K562 (cell line): ENCODE measurements around the gene MED20. TPM values are rescaled to one million over a fixed set of nuclear protein-coding genes. Genes with fewer than 3 reads are reported as not detected.

ENCODE experiments used
- ARHGAP35 ChIP-seq: fragments of 450-650 bp; IDR thresholded peaks from 2 replicates; pipeline ENCODE4 v1.6.1; 2018; ENCODE audit not compliant: partially characterized antibody
- ARID1B ChIP-seq: fragments of 450-650 bp; IDR thresholded peaks from 2 replicates; pipeline ENCODE4 v1.6.1; 2016; ENCODE audit warnings: antibody characterized with exemption, mild to moderate bottlenecking, inconsistent platforms
- ATF1 ChIP-seq, 2 experiments: fragments of 450-650 bp in 1 of 2; IDR thresholded peaks; 2 replicates each; pipeline ENCODE4 v1.6.1; 2016; ENCODE audit warnings: missing compliant biosample characterization in 1 of 2, missing genetic modification characterization in 1 of 2
- HIVEP1 ChIP-seq: fragments of 250-450 bp; sonication (Bioruptor Pico); IDR thresholded peaks from 2 replicates; pipeline ENCODE4 v1.4.0; 2020; ENCODE audit warnings: mild to moderate bottlenecking
- MECOM ChIP-seq: fragments of 250-450 bp; sonication (Bioruptor Pico); IDR thresholded peaks from 2 replicates; pipeline ENCODE4 v1.8.0; 2022; ENCODE audit warnings: inconsistent platforms
- RAD21 ChIP-seq, 2 experiments: fragments of 250-450 bp in 1 of 2; fragments of 450-650 bp in 1 of 2; sonication (Bioruptor Pico) in 1 of 2; formaldehyde crosslinking in 1 of 2; IDR thresholded peaks in 1 of 2; conservative IDR thresholded peaks in 1 of 2; 2 replicates each; pipeline versions ENCODE4 v1.4.0 to v1.8.0; 2020 to 2022; ENCODE audit warnings: mild to moderate bottlenecking in 2 of 2, moderate library complexity in 1 of 2
- RCOR1 ChIP-seq, 2 experiments: IDR thresholded peaks; 2 replicates each; pipeline ENCODE4 v1.6.1; 2012; ENCODE audit warnings: low read depth in 2 of 2, low read length in 2 of 2, borderline replicate concordance in 1 of 2, improper control_type of control experiment in 1 of 2
- RFX1 ChIP-seq: fragments of 450-650 bp; IDR thresholded peaks from 2 replicates; pipeline ENCODE4 v1.6.1; 2016; ENCODE audit warnings: mild to moderate bottlenecking, moderate library complexity
- TCFL5 ChIP-seq: fragments of 250-450 bp; sonication (Bioruptor Pico); conservative IDR thresholded peaks from 2 replicates; pipeline ENCODE4 v1.6.1; 2021; ENCODE audit warnings: mild to moderate bottlenecking, moderate library complexity, matching md5 sums
- ZBED1 ChIP-seq: IDR thresholded peaks from 2 replicates; pipeline ENCODE4 v1.6.1; 2014
- ZBTB17 ChIP-seq: fragments of 450-650 bp; formaldehyde crosslinking; IDR thresholded peaks from 2 replicates; pipeline ENCODE4 v1.4.0; 2020; ENCODE audit warnings: mild to moderate bottlenecking
- ZFX ChIP-seq: sonication (generic); formaldehyde crosslinking; IDR thresholded peaks from 2 replicates; pipeline ENCODE4 v1.8.0; 2022; ENCODE audit warnings: mild to moderate bottlenecking, missing genetic modification reagents, moderate library complexity
- polyA plus RNA-seq, 8 experiments: library from polyadenylated mRNA; depleted of rRNA in 4 of 8; stranded (reverse) in 5 of 8; unstranded in 3 of 8; fragments of >200 nt; fragmentation: Nextera tagmentation in 2 of 8; fragmentation: Illumina TruSeq in 1 of 8; extraction: Ambion mirVana in 2 of 8; extraction: Trizol in 1 of 8; gene quantifications; 2 replicates each; pipeline versions ENCODE4 v1.2.1 to v1.2.3, GENCODE V29; 2011 to 2014; ENCODE audit warnings: inconsistent platforms in 1 of 8, missing spikeins in 1 of 8
- total RNA-seq, 7 experiments: library from RNA; depleted of rRNA in 6 of 7; stranded (reverse); fragments of >200 nt in 6 of 7; fragmentation: Illumina TruSeq in 2 of 7; extraction: Trizol in 2 of 7; gene quantifications; 2 replicates each; pipeline versions ENCODE4 v1.2.1 to v1.2.3, GENCODE V29; 2011 to 2021; ENCODE audit warnings: low replicate concordance in 1 of 7
- TF ChIP-seq, protein P1 (sequence below): fragments of 250-450 bp; sonication (Bioruptor Pico); IDR thresholded peaks from 2 replicates; pipeline ENCODE4 v1.6.1; 2021; ENCODE audit warnings: mild to moderate bottlenecking
- TF ChIP-seq, protein P2 (sequence below): fragments of 450-650 bp; IDR thresholded peaks from 2 replicates; pipeline ENCODE4 v1.6.1; 2016; ENCODE audit warnings: low read depth, mild to moderate bottlenecking, moderate library complexity
- TF ChIP-seq, protein P3 (sequence below): fragments of 250-450 bp; sonication (Bioruptor Pico); IDR thresholded peaks from 2 replicates; pipeline ENCODE4 v1.8.0; 2021; ENCODE audit warnings: mild to moderate bottlenecking, moderate library complexity
- TF ChIP-seq, protein P4 (sequence below), 2 experiments: IDR thresholded peaks in 1 of 2; conservative IDR thresholded peaks in 1 of 2; 2 replicates each; pipeline ENCODE4 v1.6.1; 2016; ENCODE audit warnings: low read depth in 2 of 2, mild to moderate bottlenecking in 1 of 2, missing compliant biosample characterization in 1 of 2, missing genetic modification characterization in 1 of 2, moderate library complexity in 1 of 2
- TF ChIP-seq, protein P5 (sequence below): fragments of 450-650 bp; IDR thresholded peaks from 2 replicates; pipeline ENCODE4 v1.6.1; 2018; ENCODE audit warnings: mild to moderate bottlenecking, low read depth; ENCODE audit not compliant: partially characterized antibody
- TF ChIP-seq, protein P6 (sequence below): fragments of 250-450 bp; sonication (Bioruptor Pico); IDR thresholded peaks from 2 replicates; pipeline ENCODE4 v1.4.0; 2020

The MED20 gene
- total and polyA plus RNA-seq, 9 of the 15 experiments (the other 6 are each of a cell fraction or from before 2014, with no cell fraction given): 27.3 to 80.9 (median 46.0) TPM

DNA sequence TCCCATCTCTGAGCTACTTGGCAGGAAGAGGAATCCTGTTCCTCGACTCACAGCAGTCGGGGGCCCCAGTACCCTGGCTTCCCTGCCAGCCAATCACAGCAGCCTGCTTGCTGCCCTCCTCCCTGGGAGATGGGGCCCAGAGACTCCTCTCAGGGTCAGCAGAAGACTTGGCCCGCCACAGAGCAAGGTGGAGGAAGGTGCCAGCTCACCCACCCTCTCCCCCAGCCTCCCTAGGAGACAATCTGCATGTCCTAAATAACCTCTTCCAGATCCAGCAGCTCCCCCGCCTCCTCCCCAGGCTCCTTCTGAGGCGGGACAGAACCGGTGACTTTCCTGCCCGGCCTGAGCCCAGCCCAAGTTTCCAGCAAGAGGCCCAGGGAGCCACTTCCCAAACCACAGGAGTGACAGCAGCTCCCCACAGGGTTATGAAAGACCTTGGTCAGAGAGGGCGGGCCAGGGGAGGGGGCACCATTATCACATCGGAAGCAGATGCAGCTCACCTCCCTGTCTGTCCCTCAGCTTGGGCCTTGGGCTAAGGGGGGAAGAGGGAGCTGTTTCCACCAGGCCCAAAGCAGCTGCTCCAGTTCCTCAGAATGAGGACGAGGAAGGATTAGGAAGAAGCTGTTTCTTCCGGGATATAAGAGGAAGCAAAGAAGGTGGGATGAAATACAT is 18.4 kb upstream of the MED20 start (continued):
- TF ChIP-seq, protein P1, sequence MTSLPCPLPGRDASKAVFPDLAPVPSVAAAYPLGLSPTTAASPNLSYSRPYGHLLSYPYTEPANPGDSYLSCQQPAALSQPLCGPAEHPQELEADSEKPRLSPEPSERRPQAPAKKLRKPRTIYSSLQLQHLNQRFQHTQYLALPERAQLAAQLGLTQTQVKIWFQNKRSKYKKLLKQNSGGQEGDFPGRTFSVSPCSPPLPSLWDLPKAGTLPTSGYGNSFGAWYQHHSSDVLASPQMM (CRISPR knock-in tag): no peak
- TF ChIP-seq ARHGAP35: no peak
- no peak for TF ChIP-seq TCFL5 (CRISPR knock-in tag)
- TF ChIP-seq ATF1 (CRISPR knock-in tag; IDR thresholded peaks at IDR 0.05): no peak
- TF ChIP-seq ATF1 (tag; IDR thresholded peaks at IDR 0.05): no peak
- TF ChIP-seq, protein P2, sequence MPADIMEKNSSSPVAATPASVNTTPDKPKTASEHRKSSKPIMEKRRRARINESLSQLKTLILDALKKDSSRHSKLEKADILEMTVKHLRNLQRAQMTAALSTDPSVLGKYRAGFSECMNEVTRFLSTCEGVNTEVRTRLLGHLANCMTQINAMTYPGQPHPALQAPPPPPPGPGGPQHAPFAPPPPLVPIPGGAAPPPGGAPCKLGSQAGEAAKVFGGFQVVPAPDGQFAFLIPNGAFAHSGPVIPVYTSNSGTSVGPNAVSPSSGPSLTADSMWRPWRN: 0 out of 2 replicates have a peak, but pooled peaks have one; percentile 22
- no peak for TF ChIP-seq RFX1
- no peak for TF ChIP-seq ZBTB17 (CRISPR knock-in tag)
- TF ChIP-seq, protein P3, sequence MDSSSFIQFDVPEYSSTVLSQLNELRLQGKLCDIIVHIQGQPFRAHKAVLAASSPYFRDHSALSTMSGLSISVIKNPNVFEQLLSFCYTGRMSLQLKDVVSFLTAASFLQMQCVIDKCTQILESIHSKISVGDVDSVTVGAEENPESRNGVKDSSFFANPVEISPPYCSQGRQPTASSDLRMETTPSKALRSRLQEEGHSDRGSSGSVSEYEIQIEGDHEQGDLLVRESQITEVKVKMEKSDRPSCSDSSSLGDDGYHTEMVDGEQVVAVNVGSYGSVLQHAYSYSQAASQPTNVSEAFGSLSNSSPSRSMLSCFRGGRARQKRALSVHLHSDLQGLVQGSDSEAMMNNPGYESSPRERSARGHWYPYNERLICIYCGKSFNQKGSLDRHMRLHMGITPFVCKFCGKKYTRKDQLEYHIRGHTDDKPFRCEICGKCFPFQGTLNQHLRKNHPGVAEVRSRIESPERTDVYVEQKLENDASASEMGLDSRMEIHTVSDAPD: no peak
- no peak for TF ChIP-seq ZBED1
- TF ChIP-seq MECOM (CRISPR knock-in tag): no peak
- peak; percentile 72 for TF ChIP-seq ZFX
- TF ChIP-seq HIVEP1: no peak
- peak; percentile 58 to 92; a peak in 3 of 4 replicates for TF ChIP-seq RCOR1 (IDR thresholded peaks at IDR 0.05; ENCODE audit: borderline replicate concordance in 1 of 2, low read depth in 2 of 2, low read length in 2 of 2)
- peak; percentile 94 for TF ChIP-seq ARID1B
- TF ChIP-seq, protein P4, sequence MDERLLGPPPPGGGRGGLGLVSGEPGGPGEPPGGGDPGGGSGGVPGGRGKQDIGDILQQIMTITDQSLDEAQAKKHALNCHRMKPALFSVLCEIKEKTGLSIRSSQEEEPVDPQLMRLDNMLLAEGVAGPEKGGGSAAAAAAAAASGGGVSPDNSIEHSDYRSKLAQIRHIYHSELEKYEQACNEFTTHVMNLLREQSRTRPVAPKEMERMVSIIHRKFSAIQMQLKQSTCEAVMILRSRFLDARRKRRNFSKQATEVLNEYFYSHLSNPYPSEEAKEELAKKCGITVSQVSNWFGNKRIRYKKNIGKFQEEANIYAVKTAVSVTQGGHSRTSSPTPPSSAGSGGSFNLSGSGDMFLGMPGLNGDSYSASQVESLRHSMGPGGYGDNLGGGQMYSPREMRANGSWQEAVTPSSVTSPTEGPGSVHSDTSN (CRISPR knock-in tag; IDR thresholded peaks at IDR 0.05; ENCODE audit: low read depth): peak; percentile 90
- TF ChIP-seq, protein P4 (tag; conservative IDR thresholded peaks at IDR 0.05; ENCODE audit: low read depth): peak; percentile 83
- TF ChIP-seq, protein P5, sequence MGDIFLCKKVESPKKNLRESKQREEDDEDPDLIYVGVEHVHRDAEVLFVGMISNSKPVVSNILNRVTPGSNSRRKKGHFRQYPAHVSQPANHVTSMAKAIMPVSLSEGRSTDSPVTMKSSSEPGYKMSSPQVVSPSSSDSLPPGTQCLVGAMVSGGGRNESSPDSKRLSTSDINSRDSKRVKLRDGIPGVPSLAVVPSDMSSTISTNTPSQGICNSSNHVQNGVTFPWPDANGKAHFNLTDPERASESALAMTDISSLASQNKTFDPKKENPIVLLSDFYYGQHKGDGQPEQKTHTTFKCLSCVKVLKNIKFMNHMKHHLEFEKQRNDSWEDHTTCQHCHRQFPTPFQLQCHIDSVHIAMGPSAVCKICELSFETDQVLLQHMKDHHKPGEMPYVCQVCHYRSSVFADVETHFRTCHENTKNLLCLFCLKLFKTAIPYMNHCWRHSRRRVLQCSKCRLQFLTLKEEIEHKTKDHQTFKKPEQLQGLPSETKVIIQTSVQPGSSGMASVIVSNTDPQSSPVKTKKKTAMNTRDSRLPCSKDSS: no peak
- TF ChIP-seq RAD21 (CRISPR knock-in tag; conservative IDR thresholded peaks at IDR 0.05 in 1 of 2, IDR thresholded peaks at IDR 0.05 in 1 of 2): peak in 1 of 2 experiments; percentile 32; a peak in 3 of 4 replicates
- TF ChIP-seq, protein P6, sequence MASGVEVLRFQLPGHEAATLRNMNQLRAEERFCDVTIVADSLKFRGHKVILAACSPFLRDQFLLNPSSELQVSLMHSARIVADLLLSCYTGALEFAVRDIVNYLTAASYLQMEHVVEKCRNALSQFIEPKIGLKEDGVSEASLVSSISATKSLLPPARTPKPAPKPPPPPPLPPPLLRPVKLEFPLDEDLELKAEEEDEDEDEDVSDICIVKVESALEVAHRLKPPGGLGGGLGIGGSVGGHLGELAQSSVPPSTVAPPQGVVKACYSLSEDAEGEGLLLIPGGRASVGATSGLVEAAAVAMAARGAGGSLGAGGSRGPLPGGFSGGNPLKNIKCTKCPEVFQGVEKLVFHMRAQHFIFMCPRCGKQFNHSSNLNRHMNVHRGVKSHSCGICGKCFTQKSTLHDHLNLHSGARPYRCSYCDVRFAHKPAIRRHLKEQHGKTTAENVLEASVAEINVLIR: no peak
